Fibroblast of upper back skin (primary cell): ENCODE measurements around the gene FAM3A.

Experiments used
- DNase-seq: peaks from one replicate; pipeline ENCODE4 v3.0.0-alpha.2; 2013

Gene FAM3A

DNA sequence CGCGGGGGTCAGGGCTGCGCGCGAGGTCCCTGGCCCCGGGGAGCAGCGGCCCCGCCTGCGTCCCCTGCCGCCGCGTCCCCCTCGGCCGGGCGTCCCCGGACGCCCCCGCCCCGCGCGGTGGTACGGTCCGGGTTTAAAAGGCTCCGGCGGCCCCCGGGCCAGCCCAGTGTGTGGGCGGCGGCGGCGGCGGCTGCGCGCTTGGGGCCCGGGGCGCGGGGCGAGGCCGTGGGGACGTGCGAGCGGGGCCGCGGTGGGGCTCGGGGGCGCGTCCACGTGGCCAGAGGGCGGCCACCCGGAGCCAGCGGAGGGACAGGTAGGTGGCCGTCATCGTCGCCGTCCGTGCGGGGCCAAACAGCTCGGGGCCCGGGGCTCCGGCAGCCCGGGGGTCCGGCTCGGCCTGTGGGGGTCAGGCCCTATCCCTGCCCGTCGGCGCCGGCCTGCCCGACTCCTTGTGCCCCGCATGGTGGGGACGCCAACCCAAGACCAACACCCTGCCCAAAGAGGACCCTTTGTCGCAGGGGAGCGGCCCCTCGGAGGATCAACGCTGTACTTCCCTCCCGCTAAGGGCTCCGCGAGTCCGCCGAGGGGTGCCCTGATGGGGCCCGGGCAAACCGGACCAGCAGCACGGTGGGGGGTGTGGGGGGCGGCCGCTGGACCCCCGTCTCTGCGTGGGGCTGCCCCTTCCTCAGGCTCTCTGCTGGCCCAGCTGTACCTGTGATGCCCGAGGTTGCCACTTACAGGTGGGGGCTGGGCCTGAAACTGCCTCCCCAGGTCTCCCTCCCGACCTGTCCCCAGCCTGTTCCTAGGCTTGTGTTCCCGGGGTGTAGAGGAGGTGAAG lies 57.7 kb downstream of the FAM3A start, which contains the start of gene PLXNA3:
PLXNA3 (plus strand) TSS at position 166 of the 838 bp plus-strand sequence. CDS start 1,903 bp downstream, outside the sequence.
- DNase-seq: peak; percentile 36

DNA sequence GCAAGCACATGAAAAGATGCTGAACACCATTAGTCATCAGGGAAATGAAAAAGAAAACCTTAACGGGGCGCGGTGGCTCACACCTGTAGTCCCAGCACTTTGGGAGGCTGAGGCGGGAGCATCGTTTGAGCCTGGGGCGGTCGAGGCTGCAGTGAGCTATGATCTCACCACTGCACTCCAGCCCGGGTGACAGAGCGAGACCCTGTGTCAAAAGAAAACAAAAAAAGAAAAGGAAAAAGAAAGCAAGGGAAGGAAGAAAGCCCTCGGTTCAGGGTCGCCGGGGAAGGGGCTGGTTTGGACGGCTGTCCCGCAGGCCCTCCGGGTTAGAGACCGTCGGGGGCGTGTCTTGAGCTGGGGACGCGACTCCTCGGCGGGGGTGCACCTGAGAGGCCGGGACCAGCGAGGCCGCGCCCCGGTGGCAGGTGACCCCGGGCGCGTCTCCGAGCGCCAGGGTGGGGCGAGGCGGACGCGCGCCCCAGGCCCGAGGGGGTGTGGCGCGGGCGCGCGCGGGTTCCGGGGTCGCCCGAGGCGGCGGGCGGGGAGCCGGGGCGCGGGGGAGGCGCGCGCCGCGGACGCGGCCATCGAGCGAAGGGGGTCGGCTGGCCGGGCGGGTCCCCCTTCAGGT lies 58.4 kb downstream of the FAM3A start:
- DNase-seq: no peak
